ENCODE results near the gene COL9A3.

COL9A3 gene

DNA sequence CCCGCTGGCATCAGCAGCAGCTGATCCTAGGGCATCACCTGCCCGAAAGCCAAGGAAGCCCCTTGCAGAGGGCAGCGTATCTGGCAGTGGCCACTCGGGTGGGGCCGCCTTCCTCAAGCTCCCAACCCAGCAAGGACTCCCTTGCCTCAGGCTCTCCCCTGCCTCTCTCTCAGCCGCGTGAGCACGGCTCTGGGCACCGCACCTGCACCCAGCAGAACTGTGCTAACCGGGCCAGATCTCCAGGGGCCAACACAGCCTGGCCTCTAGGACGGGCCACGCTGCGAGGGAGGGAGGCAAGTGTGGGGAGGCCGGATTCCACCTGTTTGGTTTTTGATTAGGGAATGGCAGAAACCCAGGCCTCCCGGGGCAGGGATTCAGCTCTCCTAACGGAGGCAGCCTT lies 32.4 kb upstream of the COL9A3 start:
- no peak overlapping the region for H4K91ac ChIP-seq (ENCODE audit: low read length)
- no peak for DNase-seq
- H3K4me3 ChIP-seq (ENCODE audit: insufficient read depth in 1 of 2, low read depth in 1 of 2, low read length in 2 of 2) = no peak overlapping the region
- no peaks in the 10 kb centered on the region for H3K9me3 ChIP-seq (ENCODE audit: control insufficient read depth, low read length)
- no peak overlapping the region for H3K23ac ChIP-seq (ENCODE audit: low read length in 2 of 2)
- H2BK5ac ChIP-seq (ENCODE audit: low read depth, low read length, poor library complexity, severe bottlenecking) = no peak overlapping the region
- H3K4ac ChIP-seq (ENCODE audit: low read depth in 1 of 2, low read length in 2 of 2) = no peak overlapping the region
- peaks cover 28 to 33% of the 10 kb centered on the region in 2 experiments for H3K27me3 ChIP-seq (ENCODE audit: control insufficient read depth in 1 of 2, insufficient read depth in 1 of 2, low read length in 2 of 2)
- peaks cover 2% of the 10 kb centered on the region for H3K4me1 ChIP-seq (ENCODE audit: control insufficient read depth, insufficient read depth, low read depth, low read length)
- no peaks in the 10 kb centered on the region for H3K36me3 ChIP-seq (ENCODE audit: control insufficient read depth in 1 of 2, insufficient read depth in 2 of 2, low read depth in 1 of 2, low read length in 2 of 2)
- no peak overlapping the region for H2AK5ac ChIP-seq (ENCODE audit: low read length, severe bottlenecking)
- H3K14ac ChIP-seq (ENCODE audit: low read length in 2 of 2) = no peak overlapping the region
- H2BK15ac ChIP-seq (ENCODE audit: low read depth, poor library complexity, severe bottlenecking) = peak overlapping the region; percentile 12
- no peak overlapping the region for H2BK12ac ChIP-seq (ENCODE audit: low read length in 2 of 2)
- H3K4me2 ChIP-seq (ENCODE audit: low read length, poor library complexity, severe bottlenecking) = no peak overlapping the region
- no peaks in the 10 kb centered on the region for H3K79me1 ChIP-seq (replicated peaks; ENCODE audit: low read length, poor library complexity, severe bottlenecking)
- H3K9ac ChIP-seq (ENCODE audit: low read length) = no peak overlapping the region
- H2BK120ac ChIP-seq (ENCODE audit: low read depth, low read length) = no peak overlapping the region
- no peak overlapping the region for H3K27ac ChIP-seq (ENCODE audit: low read length, poor library complexity, severe bottlenecking)
- H4K8ac ChIP-seq (ENCODE audit: low read length) = no peak overlapping the region
- 93% methylated on average over 16 of the region's 16 CpGs for WGBS
- H2AFZ ChIP-seq (ENCODE audit: low read depth, low read length) = no peak overlapping the region
- no peak overlapping the region for H3K18ac ChIP-seq (ENCODE audit: low read depth in 1 of 2, low read length in 2 of 2)

DNA sequence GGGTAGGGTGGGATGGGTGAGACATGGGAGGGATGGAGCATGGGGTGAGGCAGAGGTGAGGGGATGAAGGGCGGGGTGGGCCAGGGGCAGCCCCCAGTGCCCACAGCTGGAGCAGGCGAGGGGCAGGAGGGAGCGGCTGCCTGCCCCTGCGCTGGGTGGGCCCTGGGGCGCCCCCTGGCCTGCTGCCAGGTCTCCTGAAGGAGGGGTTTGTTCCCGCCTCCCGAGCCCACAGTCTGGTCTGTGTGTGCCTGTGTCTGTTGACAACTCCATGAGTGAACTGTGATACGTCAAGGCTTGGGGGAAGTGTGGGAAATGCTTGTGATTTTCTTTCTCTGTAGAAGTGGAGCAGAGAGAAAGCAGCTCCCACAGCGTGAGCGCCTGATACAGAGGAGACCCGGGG lies 31.5 kb upstream of the COL9A3 start:
- no peak overlapping the region for H4K8ac ChIP-seq (ENCODE audit: low read length)
- no peak overlapping the region for H3K4ac ChIP-seq (ENCODE audit: low read depth in 1 of 2, low read length in 2 of 2)
- H3K4me2 ChIP-seq (ENCODE audit: low read length, poor library complexity, severe bottlenecking) = no peak overlapping the region
- no peak overlapping the region for H2BK12ac ChIP-seq (ENCODE audit: low read length in 2 of 2)
- H2AK5ac ChIP-seq (ENCODE audit: low read length, severe bottlenecking) = no peak overlapping the region
- DNase-seq = no peak
- H3K36me3 ChIP-seq (ENCODE audit: control insufficient read depth in 1 of 2, insufficient read depth in 2 of 2, low read depth in 1 of 2, low read length in 2 of 2) = no peaks in the 10 kb centered on the region
- H3K79me1 ChIP-seq (replicated peaks; ENCODE audit: low read length, poor library complexity, severe bottlenecking) = no peaks in the 10 kb centered on the region
- no peak overlapping the region for H2AFZ ChIP-seq (ENCODE audit: low read depth, low read length)
- H3K27me3 ChIP-seq (ENCODE audit: control insufficient read depth in 1 of 2, insufficient read depth in 1 of 2, low read length in 2 of 2) = peaks cover 29% of the 10 kb centered on the region in 2 experiments
- H2BK5ac ChIP-seq (ENCODE audit: low read depth, low read length, poor library complexity, severe bottlenecking) = no peak overlapping the region
- H3K4me1 ChIP-seq (ENCODE audit: control insufficient read depth, insufficient read depth, low read depth, low read length) = peaks cover 2% of the 10 kb centered on the region
- H3K23ac ChIP-seq (ENCODE audit: low read length in 2 of 2) = no peak overlapping the region
- H3K9ac ChIP-seq (ENCODE audit: low read length) = no peak overlapping the region
- no peak overlapping the region for H2BK120ac ChIP-seq (ENCODE audit: low read depth, low read length)
- H3K9me3 ChIP-seq (ENCODE audit: control insufficient read depth, low read length) = no peaks in the 10 kb centered on the region
- H3K14ac ChIP-seq (ENCODE audit: low read length in 2 of 2) = no peak overlapping the region
- no peak overlapping the region for H2BK15ac ChIP-seq (ENCODE audit: low read depth, poor library complexity, severe bottlenecking)
- no peak overlapping the region for H3K4me3 ChIP-seq (ENCODE audit: insufficient read depth in 1 of 2, low read depth in 1 of 2, low read length in 2 of 2)
- H4K91ac ChIP-seq (ENCODE audit: low read length) = no peak overlapping the region
- 57% methylated on average over 11 of the region's 11 CpGs for WGBS
- H3K18ac ChIP-seq (ENCODE audit: low read depth in 1 of 2, low read length in 2 of 2) = no peak overlapping the region
- no peak overlapping the region for H3K27ac ChIP-seq (ENCODE audit: low read length, poor library complexity, severe bottlenecking)

DNA sequence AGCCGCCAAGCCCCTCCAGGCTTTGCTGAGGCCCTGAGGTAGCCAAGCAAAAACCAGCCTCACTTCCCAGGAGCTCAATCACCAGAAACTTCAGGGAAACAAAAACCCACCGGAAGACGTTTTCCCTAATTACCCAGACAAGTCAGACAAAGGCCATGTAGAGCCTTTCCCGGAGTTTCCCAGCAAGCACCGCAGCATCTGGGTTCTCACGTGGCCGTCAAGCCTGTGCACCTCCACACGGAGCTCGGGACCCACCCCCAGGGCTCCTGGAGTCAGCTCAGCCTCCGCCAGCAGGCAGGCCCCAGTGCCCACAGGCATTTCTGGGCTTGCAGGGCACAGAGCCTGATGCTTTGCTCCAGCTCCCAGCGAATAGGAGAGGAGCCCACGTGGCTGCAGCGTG lies 30.7 kb upstream of the COL9A3 start:
- Histone ChIP-seq H3K4ac (ENCODE audit: low read depth in 1 of 2, low read length in 2 of 2) (no peak overlapping the region), H3K4me3 (ENCODE audit: insufficient read depth in 1 of 2, low read depth in 1 of 2, low read length in 2 of 2) (no peak overlapping the region), H3K18ac (ENCODE audit: low read depth in 1 of 2, low read length in 2 of 2) (no peak overlapping the region), H2BK5ac (ENCODE audit: low read depth, low read length, poor library complexity, severe bottlenecking) (no peak overlapping the region), H4K91ac (ENCODE audit: low read length) (no peak overlapping the region), H3K79me1 (replicated peaks; ENCODE audit: low read length, poor library complexity, severe bottlenecking) (no peaks in the 10 kb centered on the region), H3K27me3 (ENCODE audit: control insufficient read depth in 1 of 2, insufficient read depth in 1 of 2, low read length in 2 of 2) (peaks cover 23 to 25% of the 10 kb centered on the region in 2 experiments), H2BK120ac (ENCODE audit: low read depth, low read length) (no peak overlapping the region), H3K27ac (ENCODE audit: low read length, poor library complexity, severe bottlenecking) (no peak overlapping the region), H3K9me3 (ENCODE audit: control insufficient read depth, low read length) (no peaks in the 10 kb centered on the region), H2AFZ (ENCODE audit: low read depth, low read length) (no peak overlapping the region), H3K14ac (ENCODE audit: low read length in 2 of 2) (peak overlapping the region in 1 of 2 experiments; percentile 53), H4K8ac (ENCODE audit: low read length) (no peak overlapping the region), H2AK5ac (ENCODE audit: low read length, severe bottlenecking) (no peak overlapping the region), H3K23ac (ENCODE audit: low read length in 2 of 2) (no peak overlapping the region), H3K36me3 (ENCODE audit: control insufficient read depth in 1 of 2, insufficient read depth in 2 of 2, low read depth in 1 of 2, low read length in 2 of 2) (no peaks in the 10 kb centered on the region), H3K9ac (ENCODE audit: low read length) (no peak overlapping the region), H2BK12ac (ENCODE audit: low read length in 2 of 2) (no peak overlapping the region), H2BK15ac (ENCODE audit: low read depth, poor library complexity, severe bottlenecking) (no peak overlapping the region), H3K4me2 (ENCODE audit: low read length, poor library complexity, severe bottlenecking) (no peak overlapping the region), H3K4me1 (ENCODE audit: control insufficient read depth, insufficient read depth, low read depth, low read length) (peaks cover 3% of the 10 kb centered on the region)
- WGBS = 75% methylated on average over 13 of the region's 13 CpGs
- DNase-seq = no peak

DNA sequence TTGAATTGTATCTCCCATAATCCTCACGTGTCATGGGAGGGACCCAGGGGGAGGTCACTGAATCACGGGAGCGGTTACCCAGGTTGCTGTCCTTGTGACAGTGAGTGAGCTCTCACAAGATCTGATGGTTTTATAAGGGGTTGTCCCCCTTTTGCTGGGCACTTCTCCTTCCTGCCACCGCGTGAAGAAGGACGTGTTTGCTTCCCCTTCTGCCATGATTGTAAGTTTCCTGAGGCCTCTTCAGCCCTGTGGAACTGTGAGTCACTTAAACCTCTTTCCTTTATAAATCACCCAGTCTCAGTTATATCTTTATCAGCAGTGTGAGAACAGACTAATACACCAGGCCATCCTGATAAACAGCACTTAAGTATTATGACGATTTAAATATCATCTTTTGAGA lies 29.5 kb upstream of the COL9A3 start:
- H3K9me3 ChIP-seq (ENCODE audit: control insufficient read depth, low read length) = no peaks in the 10 kb centered on the region
- no peak overlapping the region for H4K91ac ChIP-seq (ENCODE audit: low read length)
- no peak overlapping the region for H4K8ac ChIP-seq (ENCODE audit: low read length)
- H2BK15ac ChIP-seq (ENCODE audit: low read depth, poor library complexity, severe bottlenecking) = no peak overlapping the region
- H2AFZ ChIP-seq (ENCODE audit: low read depth, low read length) = no peak overlapping the region
- H3K79me1 ChIP-seq (replicated peaks; ENCODE audit: low read length, poor library complexity, severe bottlenecking) = no peaks in the 10 kb centered on the region
- no peak overlapping the region for H2BK5ac ChIP-seq (ENCODE audit: low read depth, low read length, poor library complexity, severe bottlenecking)
- WGBS = 79% methylated on average over 7 of the region's 7 CpGs
- no peak overlapping the region for H3K23ac ChIP-seq (ENCODE audit: low read length in 2 of 2)
- H3K36me3 ChIP-seq (ENCODE audit: control insufficient read depth in 1 of 2, insufficient read depth in 2 of 2, low read depth in 1 of 2, low read length in 2 of 2) = no peaks in the 10 kb centered on the region
- DNase-seq = peak; percentile 33
- H2AK5ac ChIP-seq (ENCODE audit: low read length, severe bottlenecking) = no peak overlapping the region
- no peak overlapping the region for H2BK120ac ChIP-seq (ENCODE audit: low read depth, low read length)
- H3K18ac ChIP-seq (ENCODE audit: low read depth in 1 of 2, low read length in 2 of 2) = no peak overlapping the region
- H3K4me3 ChIP-seq (ENCODE audit: insufficient read depth in 1 of 2, low read depth in 1 of 2, low read length in 2 of 2) = no peak overlapping the region
- no peak overlapping the region for H3K27ac ChIP-seq (ENCODE audit: low read length, poor library complexity, severe bottlenecking)
- no peak overlapping the region for H3K4ac ChIP-seq (ENCODE audit: low read depth in 1 of 2, low read length in 2 of 2)
- H3K14ac ChIP-seq (ENCODE audit: low read length in 2 of 2) = no peak overlapping the region
- peaks cover 13% of the 10 kb centered on the region for H3K4me1 ChIP-seq (ENCODE audit: control insufficient read depth, insufficient read depth, low read depth, low read length)
- no peak overlapping the region for H3K9ac ChIP-seq (ENCODE audit: low read length)
- no peak overlapping the region for H3K4me2 ChIP-seq (ENCODE audit: low read length, poor library complexity, severe bottlenecking)
- peaks cover 23 to 25% of the 10 kb centered on the region in 2 experiments for H3K27me3 ChIP-seq (ENCODE audit: control insufficient read depth in 1 of 2, insufficient read depth in 1 of 2, low read length in 2 of 2)
- H2BK12ac ChIP-seq (ENCODE audit: low read length in 2 of 2) = no peak overlapping the region

All from mesenchymal stem cell (in vitro differentiated cells and primary cell).